Measurements from ENCODE around the gene MAPK6. TPM values are rescaled to one million over a fixed set of nuclear protein-coding genes. Genes with fewer than 3 reads are reported as not detected.
A peak's percentile ranks its signal among the peaks of the same experiment; 100 is the strongest.

Gene MAPK6
- total and polyA plus RNA-seq, 10 of the 15 experiments (the other 5 are each of a cell fraction or from before 2014, with no cell fraction given): 20.6 to 100 (median 52.6) TPM

DNA sequence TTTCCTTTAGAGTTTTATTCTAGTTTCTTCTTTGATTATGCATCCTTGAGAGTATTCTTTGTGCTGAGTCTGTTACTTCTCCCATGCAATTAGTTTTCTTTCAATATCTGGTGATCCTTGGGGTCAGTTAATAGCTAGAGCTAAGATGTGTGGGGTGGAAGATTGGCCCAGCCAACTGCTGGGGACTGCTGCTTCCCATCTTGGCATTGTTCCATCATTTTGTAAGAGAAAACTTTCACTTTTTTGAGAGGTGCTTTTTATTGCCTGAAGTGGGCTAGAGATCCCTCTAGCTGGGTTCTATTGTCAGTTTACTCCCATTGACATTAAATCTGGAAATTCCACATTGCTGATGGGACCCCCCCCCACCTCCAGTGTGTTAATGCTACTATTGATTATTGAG, 78.2 kb downstream of the MAPK6 start (continued):
- TF ChIP-seq SREBF2 (IDR thresholded peaks at IDR 0.05; ENCODE audit: low read length) (no peak), IKZF1 (conservative IDR thresholded peaks at IDR 0.05) (no peak), POLR2AphosphoS2 (IDR thresholded peaks at IDR 0.05; ENCODE audit: low read depth, low read length) (no peak)
- TF ChIP-seq, protein P1, sequence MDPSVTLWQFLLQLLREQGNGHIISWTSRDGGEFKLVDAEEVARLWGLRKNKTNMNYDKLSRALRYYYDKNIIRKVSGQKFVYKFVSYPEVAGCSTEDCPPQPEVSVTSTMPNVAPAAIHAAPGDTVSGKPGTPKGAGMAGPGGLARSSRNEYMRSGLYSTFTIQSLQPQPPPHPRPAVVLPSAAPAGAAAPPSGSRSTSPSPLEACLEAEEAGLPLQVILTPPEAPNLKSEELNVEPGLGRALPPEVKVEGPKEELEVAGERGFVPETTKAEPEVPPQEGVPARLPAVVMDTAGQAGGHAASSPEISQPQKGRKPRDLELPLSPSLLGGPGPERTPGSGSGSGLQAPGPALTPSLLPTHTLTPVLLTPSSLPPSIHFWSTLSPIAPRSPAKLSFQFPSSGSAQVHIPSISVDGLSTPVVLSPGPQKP (IDR thresholded peaks at IDR 0.05; ENCODE audit: low read depth, low read length): no peak

DNA sequence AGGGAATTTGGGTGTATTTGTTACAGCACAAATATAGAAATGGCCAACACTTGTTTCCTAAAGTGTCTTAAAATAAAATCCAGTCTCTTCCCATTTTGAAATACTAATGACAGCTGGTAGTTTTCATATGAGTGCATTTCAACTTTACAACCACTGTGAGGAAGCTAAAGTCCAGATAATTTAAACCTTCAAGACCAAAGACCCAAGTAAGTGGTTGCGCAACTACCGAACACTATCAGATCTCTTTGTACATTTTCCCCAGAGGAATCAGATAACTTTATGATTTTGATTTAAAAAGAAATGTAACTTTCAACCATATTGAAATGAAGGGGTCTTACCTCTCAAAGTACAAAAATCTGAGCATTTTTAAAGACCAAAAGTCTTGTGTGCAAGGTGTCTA, 79.3 kb downstream of the MAPK6 start:
- Histone ChIP-seq H3K4me3 (peak overlapping the region; percentile 38; the same call in 1 of the 2 replicates), H3K4me1 (ENCODE audit: control insufficient read depth, insufficient read depth, low read length) (peaks cover 3% of the 10 kb centered on the region), H4K20me1 (ENCODE audit: control insufficient read depth, insufficient read depth) (no peaks in the 10 kb centered on the region), H3K9ac (ENCODE audit: control insufficient read depth, insufficient read depth, low read length) (no peak overlapping the region), H3K27ac (ENCODE audit: control insufficient read depth, insufficient read depth) (no peak overlapping the region), H3K36me3 (ENCODE audit: control insufficient read depth in 2 of 2, insufficient read depth in 2 of 2, low read length in 1 of 2) (no peaks in the 10 kb centered on the region), H2AFZ (ENCODE audit: control insufficient read depth, low read depth, low read length) (no peak overlapping the region), H3K79me2 (ENCODE audit: control insufficient read depth, insufficient read depth, low read length) (peaks cover 18% of the 10 kb centered on the region), H3K27me3 (replicated peaks in 1 of 2; ENCODE audit: control insufficient read depth in 2 of 2, insufficient read depth in 2 of 2, low read length in 1 of 2) (no peaks in the 10 kb centered on the region), H3K9me3 (replicated peaks; ENCODE audit: control insufficient read depth, insufficient read depth, low read length) (no peaks in the 10 kb centered on the region), H3K4me2 (ENCODE audit: control insufficient read depth, insufficient read depth) (peak overlapping the region; percentile 30; the same call in 1 of the 2 replicates)
- POLR2A ChIA-PET: interaction anchor here (0.5 to 8.1 kb wide), 7 partner anchors 11 to 1673 kb away, joined by 3 to 151 read pairs (median 4); no protein-coding TSS in a partner anchor
- ATAC-seq: no peak
- no peak for FAIRE-seq
- CTCF ChIA-PET: interaction anchor here (0.9 to 17.4 kb wide), 7 partner anchors 10 to 110 kb away, joined by 3 to 251 read pairs (median 4); no protein-coding TSS in a partner anchor
- intact Hi-C loops (cut with micrococcal nuclease; ENCODE audit: unreplicated experiment): no loop called here
- no peak for TF ChIP-seq HCFC1 (IDR thresholded peaks at IDR 0.05; ENCODE audit: low read length)
- no peak for TF ChIP-seq HDAC6 (IDR thresholded peaks at IDR 0.05; ENCODE audit: unreplicated experiment)
- TF ChIP-seq RAD21 (IDR thresholded peaks at IDR 0.05; ENCODE audit: insufficient read depth, low read depth, low read length): peak; percentile 13; the same call in 1 of the 2 replicates
- TF ChIP-seq GABPA (IDR thresholded peaks at IDR 0.05; ENCODE audit: low read depth): no peak
- TF ChIP-seq CHD2 (IDR thresholded peaks at IDR 0.05; ENCODE audit: borderline replicate concordance, low read depth, low read length): no peak
- TF ChIP-seq SUZ12 (IDR thresholded peaks at IDR 0.05; ENCODE audit: unreplicated experiment): no peak
- peak in 1 of 2 experiments; percentile 88; a peak in 2 of 4 replicates for TF ChIP-seq CEBPB (IDR thresholded peaks at IDR 0.05; ENCODE audit: borderline replicate concordance in 1 of 2, low read depth in 2 of 2, low read length in 2 of 2)
- no peak for TF ChIP-seq MEF2B (IDR thresholded peaks at IDR 0.05; ENCODE audit: partially characterized antibody, poor library complexity, severe bottlenecking)
- RAD21 ChIA-PET (ENCODE audit: unreplicated experiment): interaction anchor here (1.0 to 8.6 kb wide), 11 partner anchors 8 to 162 kb away, joined by 3 to 170 read pairs (median 4); partner anchors contain the start of gene BCL2L10
- no TSS peak for BruUV-seq (replicated peaks)
- in situ Hi-C loops (cut with MboI): no loop called here
- 92% methylated on average over 2 of the region's 2 CpGs for WGBS (ENCODE audit: insufficient coverage, insufficient replicate concordance, low lambda C conversion rate, missing lambda C conversion rate)
- no peak for DNase-seq (ENCODE audit: low read depth, low spot score)
- SMC1A ChIA-PET (ENCODE audit: uncharacterized antibody, unreplicated experiment): interaction anchor here (1.0 to 12.5 kb wide), 7 partner anchors 14 to 118 kb away, joined by 3 to 272 read pairs (median 24); partner anchors contain the start of gene BCL2L10

Data from GM12878 (cell line).